WI38 (cell line): ENCODE results near the gene ZDHHC16.

ENCODE experiments used
- H3K4me3 ChIP-seq: 2 replicates; pipeline ENCODE4 v1.5.1; 2011; ENCODE audit warnings: low read depth, mild to moderate bottlenecking, control low read depth, low read length
- TF ChIP-seq, protein P1 (sequence below): IDR thresholded peaks from 2 replicates; pipeline ENCODE4 v1.5.1; 2012; ENCODE audit warnings: low read depth, mild to moderate bottlenecking, control low read depth, low read length

ZDHHC16 gene

DNA sequence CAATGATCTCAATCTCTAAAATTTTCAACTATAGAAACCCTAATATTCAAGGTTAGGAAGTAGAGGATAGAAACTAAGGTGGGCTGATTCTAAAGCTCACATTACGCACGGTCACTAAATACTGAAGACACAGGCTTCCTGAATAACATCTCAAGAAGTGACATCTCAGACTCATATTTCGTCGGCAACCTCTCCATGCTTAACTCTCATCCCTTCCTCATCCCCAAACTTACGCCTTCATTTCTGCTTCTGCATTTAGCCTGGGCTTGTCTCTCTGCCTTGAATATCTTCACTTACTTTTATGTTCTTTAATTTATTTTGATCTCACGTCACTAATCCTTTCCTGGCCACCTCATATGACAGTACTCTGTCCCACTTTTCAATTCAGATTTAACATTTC, 10.8 kb upstream of the ZDHHC16 start:
- TF ChIP-seq, protein P1, sequence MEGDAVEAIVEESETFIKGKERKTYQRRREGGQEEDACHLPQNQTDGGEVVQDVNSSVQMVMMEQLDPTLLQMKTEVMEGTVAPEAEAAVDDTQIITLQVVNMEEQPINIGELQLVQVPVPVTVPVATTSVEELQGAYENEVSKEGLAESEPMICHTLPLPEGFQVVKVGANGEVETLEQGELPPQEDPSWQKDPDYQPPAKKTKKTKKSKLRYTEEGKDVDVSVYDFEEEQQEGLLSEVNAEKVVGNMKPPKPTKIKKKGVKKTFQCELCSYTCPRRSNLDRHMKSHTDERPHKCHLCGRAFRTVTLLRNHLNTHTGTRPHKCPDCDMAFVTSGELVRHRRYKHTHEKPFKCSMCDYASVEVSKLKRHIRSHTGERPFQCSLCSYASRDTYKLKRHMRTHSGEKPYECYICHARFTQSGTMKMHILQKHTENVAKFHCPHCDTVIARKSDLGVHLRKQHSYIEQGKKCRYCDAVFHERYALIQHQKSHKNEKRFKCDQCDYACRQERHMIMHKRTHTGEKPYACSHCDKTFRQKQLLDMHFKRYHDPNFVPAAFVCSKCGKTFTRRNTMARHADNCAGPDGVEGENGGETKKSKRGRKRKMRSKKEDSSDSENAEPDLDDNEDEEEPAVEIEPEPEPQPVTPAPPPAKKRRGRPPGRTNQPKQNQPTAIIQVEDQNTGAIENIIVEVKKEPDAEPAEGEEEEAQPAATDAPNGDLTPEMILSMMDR, result no peak

DNA sequence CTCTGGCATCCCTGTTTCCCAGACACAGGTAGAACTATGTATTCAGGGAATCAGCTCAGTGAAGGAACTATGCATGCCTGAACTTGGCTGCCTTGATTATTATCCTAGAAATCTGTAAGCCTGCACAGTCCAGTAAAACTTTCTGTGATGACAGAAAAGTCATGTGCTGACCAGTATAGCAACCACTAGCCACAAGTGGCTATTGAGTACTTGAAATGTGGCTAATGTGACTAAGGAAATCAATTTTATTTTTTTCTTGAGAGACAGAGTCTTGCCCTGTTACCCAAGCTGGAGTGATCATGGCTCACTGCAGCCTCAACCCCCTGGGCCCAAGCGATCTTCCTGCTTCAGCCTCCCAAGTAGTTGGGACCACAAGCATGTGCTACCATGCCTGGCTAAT, 3.7 kb upstream of the ZDHHC16 start:
- H3K4me3 ChIP-seq, result no peak overlapping the region
- TF ChIP-seq, protein P1, result no peak

More for the DNA sequence above, 10.8 kb upstream of the ZDHHC16 start:
- no peak overlapping the region for H3K4me3 ChIP-seq

DNA sequence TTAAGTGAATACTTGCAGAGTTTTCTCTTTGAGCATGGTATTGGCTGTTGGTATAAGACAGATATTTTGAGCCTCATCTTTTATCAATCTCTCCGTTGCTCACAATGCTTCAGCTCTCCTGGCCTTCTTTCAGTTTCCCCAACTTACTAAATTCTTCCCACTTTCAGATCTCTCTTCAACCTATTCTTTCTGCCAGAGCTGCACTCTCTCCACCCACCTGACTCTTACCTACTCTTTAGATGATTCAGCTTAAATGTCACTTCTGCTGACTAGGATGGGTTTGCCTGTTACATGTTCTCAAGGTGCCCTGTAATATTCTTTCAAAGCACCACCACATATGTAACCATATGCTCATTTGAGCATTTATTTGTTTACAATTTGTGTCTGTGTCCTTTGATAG, 1.8 kb upstream of the ZDHHC16 start:
- no peak overlapping the region for H3K4me3 ChIP-seq
- TF ChIP-seq, protein P1, result no peak

DNA sequence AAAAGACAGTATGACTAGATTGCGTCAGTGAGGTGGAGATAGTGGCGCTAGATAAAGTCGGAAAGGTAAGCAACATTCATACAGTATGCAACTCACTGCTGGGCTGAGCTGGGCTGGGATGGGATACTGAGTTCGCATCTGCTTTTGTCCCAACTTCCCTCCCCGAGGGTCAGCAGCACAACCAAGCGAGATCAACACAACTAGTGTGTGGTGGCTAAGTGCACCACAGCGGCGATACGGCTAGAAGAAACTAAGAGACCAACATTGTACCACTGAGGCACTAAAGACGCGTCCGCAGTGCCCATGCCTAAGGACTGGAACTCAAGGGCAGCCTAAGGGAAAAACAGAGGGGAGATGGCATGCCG, 636 bp upstream of the ZDHHC16 start:
- peak overlapping the region; percentile 93 for H3K4me3 ChIP-seq
- TF ChIP-seq, protein P1, result no peak

DNA sequence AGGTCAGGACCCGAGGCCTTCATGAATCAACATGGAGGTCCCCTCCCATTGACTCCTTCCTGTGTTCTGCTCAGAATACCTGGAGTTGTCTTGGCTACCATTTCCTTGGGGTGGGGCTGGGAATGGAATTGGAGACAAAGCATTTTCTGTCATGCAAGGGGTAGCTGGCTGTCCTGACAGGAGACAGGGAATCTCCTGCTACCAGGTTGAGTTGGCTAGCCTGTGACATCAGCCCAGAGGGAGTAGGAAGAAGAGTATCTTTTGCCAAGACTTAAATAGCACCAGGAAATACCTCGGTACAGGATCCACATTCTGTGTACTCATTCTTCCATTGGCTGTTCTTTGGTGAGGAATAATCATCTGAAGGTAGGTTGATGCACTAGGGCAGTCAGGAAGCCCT, 4.9 kb downstream of the ZDHHC16 start:
- H3K4me3 ChIP-seq, result no peak overlapping the region
- TF ChIP-seq, protein P1, result no peak

DNA sequence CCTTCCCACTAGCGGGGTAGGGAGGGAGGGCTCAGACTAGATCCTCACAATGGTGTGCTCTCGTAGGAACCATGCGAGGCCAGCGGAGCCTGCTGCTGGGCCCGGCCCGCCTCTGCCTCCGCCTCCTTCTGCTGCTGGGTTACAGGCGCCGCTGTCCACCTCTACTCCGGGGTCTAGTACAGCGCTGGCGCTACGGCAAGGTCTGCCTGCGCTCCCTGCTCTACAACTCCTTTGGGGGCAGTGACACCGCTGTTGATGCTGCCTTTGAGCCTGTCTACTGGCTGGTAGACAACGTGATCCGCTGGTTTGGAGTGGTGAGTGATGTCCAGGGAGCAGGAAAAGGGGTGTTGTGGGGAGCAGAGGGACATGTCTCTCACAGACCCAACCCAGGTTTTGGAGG, 5.6 kb downstream of the ZDHHC16 start:
- TF ChIP-seq, protein P1, result no peak
- no peak overlapping the region for H3K4me3 ChIP-seq

DNA sequence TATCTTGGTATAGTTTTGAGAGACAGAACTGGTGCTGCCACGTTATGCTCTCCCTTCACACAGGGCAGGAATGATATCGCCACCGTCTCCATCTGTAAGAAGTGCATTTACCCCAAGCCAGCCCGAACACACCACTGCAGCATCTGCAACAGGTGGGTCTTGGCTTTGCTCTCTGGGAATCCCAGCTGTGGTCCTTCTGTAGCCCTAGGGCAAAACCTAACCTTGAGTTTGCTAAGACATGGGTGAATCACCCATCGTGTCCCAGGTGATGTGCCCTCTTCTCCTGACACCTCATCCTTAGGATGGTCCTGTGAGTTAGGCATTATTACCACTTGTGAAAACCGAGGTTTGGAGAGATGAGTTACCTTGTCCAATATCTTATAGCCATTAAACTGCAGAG, 6.4 kb downstream of the ZDHHC16 start:
- no peak overlapping the region for H3K4me3 ChIP-seq
- TF ChIP-seq, protein P1, result no peak
